ENCODE results near the gene ACOXL.

- TF ChIP-seq POLR2A (IDR thresholded peaks at IDR 0.05) (no peak), CTCF (IDR thresholded peaks at IDR 0.05) (no peak)
These were observed 301.8 kb downstream of the ACOXL start for GRCh38 chr2:111034146-111034545.

All from esophagus squamous epithelium (tissue), 4 donors.